RWPE2 (cell line): ENCODE measurements around the gene TBK1.

Source experiments
- ATAC-seq: fragments of 200-7000 bp; cut with Tn5 transposase; 3 replicates; pipeline ENCODE4 v1.9.1; 2021; ENCODE audit warnings: low read depth
- DNase-seq: peaks from one replicate; pipeline ENCODE4 v3.0.0-alpha.2; 2020; ENCODE audit warnings: low spot score
- H3K27ac ChIP-seq: fragments of 450-650 bp; 2 replicates; pipeline ENCODE4 v1.5.1; 2017; ENCODE audit warnings: mild to moderate bottlenecking; ENCODE audit not compliant: poor library complexity, severe bottlenecking
- H3K27me3 ChIP-seq: fragments of 250-450 bp; sonication (Bioruptor Pico); 2 replicates; pipeline ENCODE4 v1.5.1; 2021; ENCODE audit warnings: mild to moderate bottlenecking, moderate library complexity; ENCODE audit not compliant: insufficient read depth, poor library complexity, severe bottlenecking
- H3K36me3 ChIP-seq: fragments of 250-450 bp; sonication (Bioruptor Pico); 2 replicates; pipeline ENCODE4 v1.5.1; 2020; ENCODE audit warnings: low read depth, mild to moderate bottlenecking, moderate library complexity
- H3K4me1 ChIP-seq: fragments of 250-450 bp; sonication (Bioruptor Pico); 2 replicates; pipeline ENCODE4 v1.5.1; 2021; ENCODE audit warnings: mild to moderate bottlenecking, moderate library complexity; ENCODE audit not compliant: insufficient read depth, poor library complexity, severe bottlenecking
- H3K4me3 ChIP-seq: fragments of 250-450 bp; sonication (Bioruptor Pico); 2 replicates; pipeline ENCODE4 v1.5.1; 2021; ENCODE audit warnings: mild to moderate bottlenecking, moderate library complexity; ENCODE audit not compliant: severe bottlenecking
- H3K9me3 ChIP-seq: fragments of 250-450 bp; sonication (Bioruptor Pico); 2 replicates; pipeline ENCODE4 v1.5.1; 2021; ENCODE audit warnings: mild to moderate bottlenecking, moderate library complexity; ENCODE audit not compliant: severe bottlenecking
- CTCF ChIP-seq: fragments of 450-650 bp; IDR thresholded peaks from one replicate; pipeline ENCODE4 v1.5.1; 2017; ENCODE audit warnings: mild to moderate bottlenecking, moderate library complexity; ENCODE audit not compliant: poor library complexity, severe bottlenecking

Gene TBK1

GRCh38 chr12:64526859-64527258, 74.9 kb downstream of the TBK1 start:
- no peak for ATAC-seq
- Histone ChIP-seq H3K36me3 (no peaks in the 10 kb centered on the region), H3K9me3 (no peaks in the 10 kb centered on the region), H3K4me3 (no peak overlapping the region), H3K27ac (no peak overlapping the region), H3K27me3 (no peaks in the 10 kb centered on the region), H3K4me1 (peaks cover 4% of the 10 kb centered on the region)
- no peak for TF ChIP-seq CTCF
- DNase-seq, result no peak

GRCh38 chr12:64528616-64529015, 76.7 kb downstream of the TBK1 start:
- no peaks in the 10 kb centered on the region for H3K4me1 ChIP-seq
- no peak for ATAC-seq
- TF ChIP-seq CTCF, result no peak
- H3K4me3 ChIP-seq, result no peak overlapping the region
- no peaks in the 10 kb centered on the region for H3K27me3 ChIP-seq
- no peaks in the 10 kb centered on the region for H3K9me3 ChIP-seq
- no peak for DNase-seq
- H3K36me3 ChIP-seq, result no peaks in the 10 kb centered on the region
- no peak overlapping the region for H3K27ac ChIP-seq

- no peaks in the 10 kb centered on the region for H3K4me1 ChIP-seq
- H3K27ac ChIP-seq, result no peak overlapping the region
- ATAC-seq (no peak), DNase-seq (no peak)
- H3K4me3 ChIP-seq, result no peak overlapping the region
- no peaks in the 10 kb centered on the region for H3K9me3 ChIP-seq
- H3K27me3 ChIP-seq, result no peaks in the 10 kb centered on the region
- H3K36me3 ChIP-seq, result no peaks in the 10 kb centered on the region
- no peak for TF ChIP-seq CTCF
Measured at GRCh38 chr12:64530566-64530965, 78.6 kb downstream of the TBK1 start.

- no peak for TF ChIP-seq CTCF
- Histone ChIP-seq H3K4me1 (no peaks in the 10 kb centered on the region), H3K27me3 (no peaks in the 10 kb centered on the region), H3K27ac (no peak overlapping the region), H3K4me3 (no peak overlapping the region), H3K36me3 (no peaks in the 10 kb centered on the region), H3K9me3 (no peaks in the 10 kb centered on the region)
- DNase-seq (no peak), ATAC-seq (no peak)
Measured at GRCh38 chr12:64531665-64532334, 79.9 kb downstream of the TBK1 start.

- Histone ChIP-seq H3K9me3 (no peaks in the 10 kb centered on the region), H3K27me3 (no peaks in the 10 kb centered on the region), H3K27ac (no peak overlapping the region), H3K4me1 (no peaks in the 10 kb centered on the region), H3K4me3 (no peak overlapping the region), H3K36me3 (no peaks in the 10 kb centered on the region)
- DNase-seq, result no peak
- TF ChIP-seq CTCF, result no peak
- ATAC-seq, result no peak
Measured at GRCh38 chr12:64532734-64533351, 80.9 kb downstream of the TBK1 start.
